Measurements from ENCODE around the gene TNNC2. TPM values are rescaled to one million over a fixed set of nuclear protein-coding genes. Genes with fewer than 3 reads are reported as not detected.
A peak's percentile ranks its signal among the peaks of the same experiment; 100 is the strongest.

TNNC2 gene
- total and polyA plus RNA-seq, 2 of the 13 experiments (the other 11 are each of a cell fraction or from before 2014, with no cell fraction given), result 1.8 to 4.7 TPM

DNA sequence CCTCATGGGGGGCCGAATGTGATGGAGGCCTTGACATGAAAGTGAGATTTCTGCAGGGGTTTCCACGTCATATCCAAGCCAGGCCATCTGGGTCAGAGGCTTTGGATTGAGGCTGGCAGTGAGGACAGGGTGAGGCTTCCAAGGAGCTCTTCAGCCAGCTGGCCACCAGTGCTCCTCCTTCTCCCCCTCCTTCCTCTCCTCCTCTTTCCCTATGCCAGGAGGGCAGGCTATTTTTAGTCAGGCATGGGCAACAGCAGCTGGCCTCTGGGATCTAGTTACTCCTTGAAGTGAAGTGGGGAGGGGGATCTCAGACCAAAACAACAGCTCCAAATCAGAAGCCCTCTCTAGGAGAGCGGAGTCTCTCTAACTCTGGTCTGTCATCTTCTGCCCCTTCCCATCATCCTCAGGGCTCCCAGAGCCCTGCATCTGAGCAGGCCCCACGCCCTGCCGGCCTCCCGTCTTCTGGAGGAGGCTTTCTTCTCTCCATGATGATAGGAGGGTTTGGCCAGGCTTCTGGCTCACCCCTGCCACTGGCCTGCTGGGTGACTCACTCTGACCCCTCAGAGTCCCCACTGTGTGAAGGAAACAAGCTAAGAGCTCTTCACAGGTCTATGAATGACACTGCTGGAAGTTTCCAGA lies 612 bp downstream of the TNNC2 start (continued):
- TF ChIP-seq, protein P1, sequence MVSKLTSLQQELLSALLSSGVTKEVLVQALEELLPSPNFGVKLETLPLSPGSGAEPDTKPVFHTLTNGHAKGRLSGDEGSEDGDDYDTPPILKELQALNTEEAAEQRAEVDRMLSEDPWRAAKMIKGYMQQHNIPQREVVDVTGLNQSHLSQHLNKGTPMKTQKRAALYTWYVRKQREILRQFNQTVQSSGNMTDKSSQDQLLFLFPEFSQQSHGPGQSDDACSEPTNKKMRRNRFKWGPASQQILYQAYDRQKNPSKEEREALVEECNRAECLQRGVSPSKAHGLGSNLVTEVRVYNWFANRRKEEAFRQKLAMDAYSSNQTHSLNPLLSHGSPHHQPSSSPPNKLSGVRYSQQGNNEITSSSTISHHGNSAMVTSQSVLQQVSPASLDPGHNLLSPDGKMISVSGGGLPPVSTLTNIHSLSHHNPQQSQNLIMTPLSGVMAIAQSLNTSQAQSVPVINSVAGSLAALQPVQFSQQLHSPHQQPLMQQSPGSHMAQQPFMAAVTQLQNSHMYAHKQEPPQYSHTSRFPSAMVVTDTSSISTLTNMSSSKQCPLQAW (CRISPR knock-in tag; IDR thresholded peaks at IDR 0.05), result no peak
- no peak for TF ChIP-seq ZNF672 (CRISPR knock-in tag; IDR thresholded peaks at IDR 0.05)
- no peak for TF ChIP-seq RBAK (CRISPR knock-in tag; IDR thresholded peaks at IDR 0.05)

DNA sequence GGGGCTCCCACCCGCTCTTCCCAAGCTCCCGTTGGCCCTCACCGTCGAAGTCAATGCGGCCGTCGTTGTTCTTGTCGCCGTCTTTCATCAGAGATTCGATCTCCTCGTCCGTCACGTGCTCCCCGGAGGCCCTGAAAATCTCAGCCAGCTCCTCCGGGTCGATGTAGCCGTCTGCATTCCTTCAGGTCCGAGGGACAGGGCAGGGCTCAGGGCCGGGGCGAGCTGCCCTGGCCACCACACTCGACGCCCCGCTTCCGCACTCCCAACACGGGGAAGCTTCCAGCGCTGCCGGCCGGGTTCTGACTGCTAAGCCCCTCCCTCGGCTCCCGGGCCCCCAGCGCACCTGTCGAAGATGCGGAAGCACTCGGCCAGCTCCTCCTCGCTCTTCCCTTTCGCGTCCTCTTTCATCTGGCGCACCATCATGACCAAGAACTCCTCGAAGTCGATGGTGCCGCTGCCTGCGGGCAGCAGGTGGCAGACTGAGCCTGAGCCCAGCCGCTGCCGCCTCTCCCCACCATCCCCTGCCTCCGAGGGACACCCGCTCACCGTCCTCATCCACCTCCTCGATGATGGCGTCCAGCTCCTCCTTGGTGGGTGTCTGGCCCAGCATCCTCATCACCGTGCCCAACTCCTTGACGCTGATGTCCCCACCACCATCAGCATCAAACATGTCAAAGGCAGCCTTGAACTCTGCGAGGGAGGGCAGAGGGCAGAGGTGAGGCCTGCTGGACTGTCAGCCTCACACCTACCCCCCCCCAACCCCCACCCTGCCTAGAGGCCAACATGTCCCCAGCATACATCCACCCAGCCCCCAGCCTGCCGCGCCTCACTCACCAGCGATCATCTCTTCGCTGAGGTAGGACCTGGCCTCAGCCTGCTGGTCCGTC lies 2.9 kb downstream of the TNNC2 start:
- BruUV-seq (replicated peaks), result no TSS peak
- peak overlapping the region; percentile 56 for H3K4me2 ChIP-seq (ENCODE audit: low read depth, low read length)
- ChIA-PET CTCF (ENCODE audit: low intra/inter-chr PET ratio, low total read pairs) (interaction anchor here (0.7 to 2.4 kb wide), 3 partner anchors 9 to 139 kb away, joined by 3 to 15 read pairs (median 4); partner anchors contain the start of genes CTSA, NEURL2 and SNX21), POLR2A (interaction anchor here (0.8 to 1.7 kb wide), 4 partner anchors 9 to 146 kb away, joined by 3 to 6 read pairs (median 4); partner anchors contain the start of gene SNX21)
- DNase-seq (ENCODE audit: low spot score) (peak; percentile 51), FAIRE-seq (peak; percentile 39), ATAC-seq (peak; percentile 71)
- no peak overlapping the region for H3K27ac ChIP-seq (ENCODE audit: extremely low read length, insufficient read depth, low read length)
- H3K9me3 ChIP-seq (ENCODE audit: low read length), result no peaks in the 10 kb centered on the region
- H2AFZ ChIP-seq (ENCODE audit: low read length), result no peak overlapping the region
- 60% methylated on average over 57 of the region's 57 CpGs for WGBS (ENCODE audit: low lambda C conversion rate)
- peak overlapping the region in 1 of 3 experiments; percentile 28; a peak in 1 of 6 replicates for H3K4me3 ChIP-seq (replicated peaks in 1 of 3; ENCODE audit: insufficient read depth in 1 of 3, low read depth in 2 of 3, low read length in 3 of 3)
- H3K79me2 ChIP-seq (ENCODE audit: insufficient read depth, low read length), result no peaks in the 10 kb centered on the region
- in situ Hi-C loops (cut with HindIII; ENCODE audit: extremely low pct_ligation_motif_present, low pct_unique_long_range_greater_than_20kb) (no loop called here), intact Hi-C loops (cut with micrococcal nuclease; ENCODE audit: unreplicated experiment) (loop anchor here (2.0 kb wide), 1 partner anchor 139 kb away; no protein-coding TSS in a partner anchor)
- H3K4me1 ChIP-seq (ENCODE audit: insufficient read depth, low read length), result peaks cover 61% of the 10 kb centered on the region
- H3K36me3 ChIP-seq (replicated peaks in 1 of 2; ENCODE audit: control insufficient read depth in 1 of 2, insufficient read depth in 2 of 2, low read length in 2 of 2), result no peaks in the 10 kb centered on the region
- H4K20me1 ChIP-seq (ENCODE audit: insufficient read depth, low read length), result no peaks in the 10 kb centered on the region
- H3K9ac ChIP-seq (ENCODE audit: insufficient read depth, low read depth, low read length), result no peak overlapping the region
- no peaks in the 10 kb centered on the region for H3K27me3 ChIP-seq (ENCODE audit: control insufficient read depth in 1 of 2, insufficient read depth in 2 of 2, low read length in 2 of 2)
- TF ChIP-seq ZNF619 (CRISPR knock-in tag; IDR thresholded peaks at IDR 0.05) (0 out of 2 replicates have a peak, but pooled peaks have one; percentile 64), NR2F6 (IDR thresholded peaks at IDR 0.05) (peak; percentile 30; the same call in 1 of the 2 replicates), NR2F6 (CRISPR knock-in tag; IDR thresholded peaks at IDR 0.05) (no peak), PLRG1 (conservative IDR thresholded peaks at IDR 0.05) (no peak), ZNF143 (CRISPR knock-in tag; IDR thresholded peaks at IDR 0.05) (no peak), ZNF136 (CRISPR knock-in tag; IDR thresholded peaks at IDR 0.05; ENCODE audit: low read depth) (no peak), SSRP1 (CRISPR knock-in tag; IDR thresholded peaks at IDR 0.05) (no peak), ZNF253 (CRISPR knock-in tag; IDR thresholded peaks at IDR 0.05; ENCODE audit: borderline replicate concordance) (no peak), ZFY (CRISPR knock-in tag; IDR thresholded peaks at IDR 0.05) (peak; percentile 27; the same call in 1 of the 2 replicates), ZSCAN30 (CRISPR knock-in tag; IDR thresholded peaks at IDR 0.05) (no peak), ZNF225 (CRISPR knock-in tag; IDR thresholded peaks at IDR 0.05) (no peak), REPIN1 (CRISPR knock-in tag; IDR thresholded peaks at IDR 0.05; ENCODE audit: borderline replicate concordance, low read depth) (0 out of 2 replicates have a peak, but pooled peaks have one; percentile 34)
- TF ChIP-seq, protein P2, sequence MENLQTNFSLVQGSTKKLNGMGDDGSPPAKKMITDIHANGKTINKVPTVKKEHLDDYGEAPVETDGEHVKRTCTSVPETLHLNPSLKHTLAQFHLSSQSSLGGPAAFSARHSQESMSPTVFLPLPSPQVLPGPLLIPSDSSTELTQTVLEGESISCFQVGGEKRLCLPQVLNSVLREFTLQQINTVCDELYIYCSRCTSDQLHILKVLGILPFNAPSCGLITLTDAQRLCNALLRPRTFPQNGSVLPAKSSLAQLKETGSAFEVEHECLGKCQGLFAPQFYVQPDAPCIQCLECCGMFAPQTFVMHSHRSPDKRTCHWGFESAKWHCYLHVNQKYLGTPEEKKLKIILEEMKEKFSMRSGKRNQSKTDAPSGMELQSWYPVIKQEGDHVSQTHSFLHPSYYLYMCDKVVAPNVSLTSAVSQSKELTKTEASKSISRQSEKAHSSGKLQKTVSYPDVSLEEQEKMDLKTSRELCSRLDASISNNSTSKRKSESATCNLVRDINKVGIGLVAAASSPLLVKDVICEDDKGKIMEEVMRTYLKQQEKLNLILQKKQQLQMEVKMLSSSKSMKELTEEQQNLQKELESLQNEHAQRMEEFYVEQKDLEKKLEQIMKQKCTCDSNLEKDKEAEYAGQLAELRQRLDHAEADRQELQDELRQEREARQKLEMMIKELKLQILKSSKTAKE (CRISPR knock-in tag; IDR thresholded peaks at IDR 0.05; ENCODE audit: borderline replicate concordance), result peak; percentile 50; the same call in 1 of the 2 replicates
- TF ChIP-seq, protein P3, sequence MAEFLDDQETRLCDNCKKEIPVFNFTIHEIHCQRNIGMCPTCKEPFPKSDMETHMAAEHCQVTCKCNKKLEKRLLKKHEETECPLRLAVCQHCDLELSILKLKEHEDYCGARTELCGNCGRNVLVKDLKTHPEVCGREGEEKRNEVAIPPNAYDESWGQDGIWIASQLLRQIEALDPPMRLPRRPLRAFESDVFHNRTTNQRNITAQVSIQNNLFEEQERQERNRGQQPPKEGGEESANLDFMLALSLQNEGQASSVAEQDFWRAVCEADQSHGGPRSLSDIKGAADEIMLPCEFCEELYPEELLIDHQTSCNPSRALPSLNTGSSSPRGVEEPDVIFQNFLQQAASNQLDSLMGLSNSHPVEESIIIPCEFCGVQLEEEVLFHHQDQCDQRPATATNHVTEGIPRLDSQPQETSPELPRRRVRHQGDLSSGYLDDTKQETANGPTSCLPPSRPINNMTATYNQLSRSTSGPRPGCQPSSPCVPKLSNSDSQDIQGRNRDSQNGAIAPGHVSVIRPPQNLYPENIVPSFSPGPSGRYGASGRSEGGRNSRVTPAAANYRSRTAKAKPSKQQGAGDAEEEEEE (CRISPR knock-in tag; IDR thresholded peaks at IDR 0.05; ENCODE audit: borderline replicate concordance), result no peak
